Stimulated activated CD8-positive, alpha-beta memory T cell treated with anti-CD3 and anti-CD28 coated beads, Interleukin-2, amount 100 ng/mL, for 1 hour (primary cell): ENCODE data around the gene GPRIN3.
"Not testable (repeated sequence)": the region's sequence is repeated elsewhere in the genome, so short reads cannot be mapped to it uniquely, and the experiment has no call there.

Experiments
- DNase-seq, 2 donors: peaks; one replicate each; pipeline ENCODE4 v3.0.0-alpha.2; 2020; ENCODE audit warnings: low read depth in 2 of 2

Gene GPRIN3

GRCh38 chr4:89216866-89217265 is 90.7 kb downstream of the GPRIN3 start:
- no peak for DNase-seq

- no peak for DNase-seq
These were observed 91.2 kb downstream of the GPRIN3 start for GRCh38 chr4:89216422-89216821.

DNA sequence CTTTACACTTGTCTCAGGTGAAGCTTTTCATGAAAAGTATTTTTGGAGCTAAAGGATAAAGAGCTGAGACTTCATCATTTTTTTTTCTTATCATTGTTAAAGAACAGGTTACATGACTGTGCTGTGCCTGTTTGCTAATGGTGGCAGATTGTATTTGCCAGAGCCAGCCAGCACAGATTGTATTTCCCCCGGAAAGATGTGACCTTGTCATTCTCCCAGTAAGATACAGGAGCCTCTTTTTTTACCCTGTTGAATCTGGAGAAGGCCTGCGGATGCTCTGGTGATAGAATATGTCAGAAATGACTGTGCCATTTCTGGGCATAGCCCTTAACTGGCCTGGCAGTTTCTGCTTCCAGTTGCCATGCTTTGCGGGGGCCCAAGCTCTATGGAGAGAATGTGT is 91.9 kb downstream of the GPRIN3 start:
- no peak for DNase-seq

DNA sequence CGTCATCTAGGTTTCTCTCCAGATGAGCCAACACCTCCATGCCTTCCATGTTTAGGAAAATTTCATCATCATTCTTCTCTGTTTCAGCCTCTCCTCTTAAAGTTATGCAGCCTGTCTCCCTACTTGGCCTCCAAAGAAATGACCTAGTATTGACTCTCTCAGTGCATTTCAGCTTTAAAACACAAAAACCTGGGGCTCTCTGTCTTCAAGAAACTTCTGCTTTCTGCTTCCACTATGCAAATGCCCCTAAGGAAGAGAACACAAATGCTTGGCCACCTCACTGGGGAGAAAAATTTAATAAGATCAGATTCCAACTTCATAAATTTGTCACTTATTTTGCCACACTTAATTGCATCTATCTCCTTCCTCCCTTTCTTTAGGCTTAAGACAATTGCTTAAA is 93.3 kb downstream of the GPRIN3 start:
- DNase-seq, result no peak

- DNase-seq, result no peak
These were observed 94.3 kb downstream of the GPRIN3 start for GRCh38 chr4:89213382-89213701.

- no peak for DNase-seq
These were observed 94.8 kb downstream of the GPRIN3 start for GRCh38 chr4:89212666-89213381.

- no peak for DNase-seq
These were observed 103.0 kb downstream of the GPRIN3 start for GRCh38 chr4:89204624-89205023.

DNA sequence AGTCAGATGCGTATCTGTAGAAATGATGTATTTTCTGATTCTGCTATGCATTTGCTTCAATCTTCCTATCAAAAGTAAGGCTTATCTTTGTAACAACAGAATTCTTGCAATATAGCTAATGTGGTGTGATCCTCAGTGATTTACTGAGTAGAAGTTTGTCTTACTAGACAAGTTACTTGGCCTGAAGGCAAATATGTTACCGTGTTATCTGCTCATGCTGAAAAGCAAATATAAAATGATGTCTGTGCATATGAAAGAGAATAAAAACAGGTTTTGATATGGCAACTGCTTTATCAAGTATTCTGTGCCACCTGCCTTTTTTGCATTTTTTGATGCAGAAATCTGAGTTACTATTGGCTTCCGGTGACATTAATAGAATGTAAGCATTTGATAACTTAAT is 103.7 kb downstream of the GPRIN3 start:
- no peak for DNase-seq

DNA sequence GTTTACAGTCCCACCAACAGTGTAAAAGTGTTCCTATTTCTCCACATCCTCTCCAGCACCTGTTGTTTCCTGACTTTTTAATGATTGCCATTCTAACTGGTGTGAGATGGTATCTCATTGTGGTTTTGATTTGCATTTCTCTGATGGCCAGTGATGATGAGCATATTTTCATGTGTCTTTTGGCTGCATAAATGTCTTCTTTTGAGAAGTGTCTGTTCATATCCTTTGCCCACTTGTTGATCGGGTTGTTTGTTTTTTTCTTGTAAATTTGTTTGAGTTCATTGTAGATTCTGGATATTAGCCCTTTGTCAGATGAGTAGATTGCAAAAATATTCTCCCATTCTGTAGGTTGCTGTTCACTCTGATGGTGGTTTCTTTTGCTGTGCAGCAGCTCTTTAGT is 108.2 kb downstream of the GPRIN3 start:
- not testable (repeated sequence) for DNase-seq

DNA sequence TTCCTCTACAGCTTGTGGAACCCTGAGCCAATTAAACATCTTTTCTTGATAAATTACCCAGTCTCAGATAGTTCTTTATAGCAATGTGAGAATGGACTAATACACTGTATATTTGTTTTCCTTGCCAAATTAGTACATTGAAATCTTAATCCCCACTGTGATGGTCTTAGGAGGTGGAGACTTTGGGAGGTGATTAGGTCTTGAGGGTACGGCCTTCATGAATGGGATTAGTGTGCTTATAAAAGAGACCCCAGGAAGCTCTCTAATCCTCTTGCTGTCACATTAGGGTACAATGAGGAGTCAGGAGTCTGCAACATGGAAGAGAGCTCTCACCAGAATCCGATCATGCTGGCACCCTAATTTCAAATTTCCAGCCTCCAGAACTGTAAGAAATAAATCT is 109.7 kb downstream of the GPRIN3 start:
- no peak for DNase-seq

GRCh38 chr4:89196745-89197144 is 110.9 kb downstream of the GPRIN3 start:
- DNase-seq, result no peak

DNA sequence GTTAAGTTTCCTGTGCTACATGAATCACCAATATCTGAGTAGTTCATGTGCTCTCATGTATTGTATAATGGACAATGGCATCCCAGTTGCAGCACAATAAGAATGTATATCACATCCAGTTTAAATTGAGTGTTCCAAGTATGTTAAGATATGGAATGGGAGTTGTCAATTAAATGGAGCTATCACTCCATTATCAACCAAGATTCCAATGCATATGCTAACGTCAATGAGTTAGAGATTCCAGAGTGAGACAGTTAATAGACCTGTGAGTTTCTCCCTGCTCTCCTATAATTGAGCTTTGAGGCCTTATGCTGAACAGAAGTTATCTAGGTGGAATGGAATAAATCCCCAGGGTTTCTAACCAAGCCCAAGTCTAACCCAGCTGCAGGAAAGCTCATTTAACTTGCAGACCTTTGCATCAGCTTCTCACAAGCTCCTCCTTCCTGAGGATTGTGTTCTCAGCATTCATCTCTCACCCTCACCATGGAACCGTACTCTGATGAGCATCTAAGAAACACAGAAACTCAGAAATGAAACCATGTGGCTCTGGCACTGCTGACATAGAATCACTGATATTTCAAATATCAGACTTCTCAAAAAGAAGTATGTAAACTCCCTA is 111.4 kb downstream of the GPRIN3 start:
- no peak for DNase-seq

DNA sequence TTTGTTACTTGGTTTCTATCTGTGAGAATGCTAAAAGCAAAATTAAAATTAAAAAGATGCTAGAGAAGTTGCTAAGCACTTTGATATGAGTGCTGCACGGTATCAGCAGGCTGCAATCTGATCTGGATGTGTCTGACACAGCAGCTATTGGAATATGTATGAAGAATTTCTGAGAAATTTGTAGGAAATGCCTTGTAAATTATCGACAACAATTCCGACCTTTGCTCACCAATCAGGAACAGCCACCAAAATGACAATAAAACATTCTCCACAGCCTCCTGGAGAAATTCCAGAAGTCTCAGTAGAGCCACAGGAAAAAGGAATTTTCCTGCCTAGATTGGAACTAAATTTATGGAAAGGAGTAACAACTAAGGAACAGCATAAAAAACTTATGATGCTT is 113.8 kb downstream of the GPRIN3 start:
- DNase-seq, result no peak
